SK-N-SH treated with all-trans-retinoic acid at 6 μM for 48 hours (cell line): ENCODE measurements around the gene EPHB6.

ENCODE experiments used
- ATAC-seq: fragments of 200-7000 bp; cut with Tn5 transposase; 3 replicates; pipeline ENCODE4 v1.9.1; 2020; ENCODE audit warnings: mild to moderate bottlenecking, moderate library complexity
- ARNTL ChIP-seq: fragments of 450-650 bp; formaldehyde crosslinking; IDR thresholded peaks from 2 replicates; pipeline ENCODE4 v1.5.0; 2020; ENCODE audit warnings: low read depth, mild to moderate bottlenecking, moderate library complexity, borderline replicate concordance
- BACH2 ChIP-seq: fragments of 250-450 bp; sonication (Bioruptor Pico); IDR thresholded peaks from 2 replicates; pipeline ENCODE4 v1.9.0; 2021; ENCODE audit warnings: mild to moderate bottlenecking, borderline replicate concordance
- CREB5 ChIP-seq: fragments of 250-450 bp; sonication (Bioruptor Pico); IDR thresholded peaks from 2 replicates; pipeline ENCODE4 v1.5.1; 2020; ENCODE audit warnings: low read depth, mild to moderate bottlenecking, moderate library complexity
- CSDC2 ChIP-seq: fragments of 250-450 bp; sonication (Bioruptor Pico); IDR thresholded peaks from 2 replicates; pipeline ENCODE4 v1.5.0; 2020; ENCODE audit warnings: mild to moderate bottlenecking, moderate library complexity
- ESRRG ChIP-seq: fragments of 250-450 bp; sonication (Bioruptor Pico); IDR thresholded peaks from 2 replicates; pipeline ENCODE4 v1.6.1; 2021; ENCODE audit warnings: mild to moderate bottlenecking
- GLIS3 ChIP-seq: fragments of 250-450 bp; sonication (Bioruptor Pico); IDR thresholded peaks from 2 replicates; pipeline ENCODE4 v1.5.0; 2020; ENCODE audit warnings: mild to moderate bottlenecking, moderate library complexity
- ISL1 ChIP-seq: fragments of 250-450 bp; sonication (Bioruptor Pico); IDR thresholded peaks from 2 replicates; pipeline ENCODE4 v2.1.2; 2022; ENCODE audit warnings: mild to moderate bottlenecking, moderate library complexity
- OSR1 ChIP-seq: fragments of 250-450 bp; sonication (Bioruptor Pico); IDR thresholded peaks from 2 replicates; pipeline ENCODE4 v1.8.0; 2022; ENCODE audit warnings: moderate library complexity, mild to moderate bottlenecking, inconsistent platforms
- PATZ1 ChIP-seq: fragments of 250-450 bp; sonication (Bioruptor Pico); IDR thresholded peaks from 2 replicates; pipeline ENCODE4 v1.8.0; 2020; ENCODE audit warnings: mild to moderate bottlenecking, moderate library complexity, borderline replicate concordance
- POU6F1 ChIP-seq: fragments of 250-450 bp; sonication (Bioruptor Pico); IDR thresholded peaks from 2 replicates; pipeline ENCODE4 v1.8.0; 2021; ENCODE audit warnings: low read depth, mild to moderate bottlenecking, moderate library complexity, borderline replicate concordance
- RARB ChIP-seq: fragments of 250-450 bp; sonication (Bioruptor Pico); IDR thresholded peaks from 2 replicates; pipeline ENCODE4 v1.8.0; 2021; ENCODE audit warnings: mild to moderate bottlenecking, moderate library complexity
- SNAI2 ChIP-seq: fragments of 250-450 bp; sonication (Bioruptor Pico); IDR thresholded peaks from 2 replicates; pipeline ENCODE4 v1.5.0; 2020; ENCODE audit warnings: mild to moderate bottlenecking, moderate library complexity
- TCF4 ChIP-seq: fragments of 250-450 bp; sonication (Bioruptor Pico); IDR thresholded peaks from 2 replicates; pipeline ENCODE4 v1.8.0; 2021; ENCODE audit warnings: mild to moderate bottlenecking, moderate library complexity, borderline replicate concordance
- TOX ChIP-seq: fragments of 250-450 bp; sonication (Bioruptor Pico); IDR thresholded peaks from 2 replicates; pipeline ENCODE4 v1.8.0; 2021; ENCODE audit warnings: mild to moderate bottlenecking, moderate library complexity, borderline replicate concordance
- ZC3H10 ChIP-seq: fragments of 250-450 bp; sonication (Bioruptor Pico); IDR thresholded peaks from 2 replicates; pipeline ENCODE4 v1.5.1; 2021; ENCODE audit warnings: mild to moderate bottlenecking, moderate library complexity
- ZFP3 ChIP-seq: fragments of 250-450 bp; sonication (Bioruptor Pico); IDR thresholded peaks from 2 replicates; pipeline ENCODE4 v1.5.0; 2020; ENCODE audit warnings: mild to moderate bottlenecking, moderate library complexity
- ZFP30 ChIP-seq: fragments of 450-650 bp; formaldehyde crosslinking; IDR thresholded peaks from 2 replicates; pipeline ENCODE4 v1.5.0; 2022; ENCODE audit warnings: mild to moderate bottlenecking, moderate library complexity
- ZNF70 ChIP-seq: fragments of 450-650 bp; formaldehyde crosslinking; IDR thresholded peaks from 2 replicates; pipeline ENCODE4 v1.5.0; 2020; ENCODE audit warnings: mild to moderate bottlenecking, moderate library complexity
- ZNF8 ChIP-seq: fragments of 450-650 bp; formaldehyde crosslinking; IDR thresholded peaks from 2 replicates; pipeline ENCODE4 v1.5.0; 2020; ENCODE audit warnings: mild to moderate bottlenecking, moderate library complexity
- TF ChIP-seq, protein P1 (sequence below): fragments of 250-450 bp; sonication (Bioruptor Pico); IDR thresholded peaks from 2 replicates; pipeline ENCODE4 v1.5.1; 2021; ENCODE audit warnings: mild to moderate bottlenecking, moderate library complexity
- TF ChIP-seq, protein P2 (sequence below): fragments of 250-450 bp; sonication (Bioruptor Pico); IDR thresholded peaks from 2 replicates; pipeline ENCODE4 v1.5.0; 2020; ENCODE audit warnings: mild to moderate bottlenecking, moderate library complexity

The EPHB6 gene

GRCh38 chr7:142811154-142811737 is 43.6 kb upstream of the EPHB6 start:
- no peak for TF ChIP-seq ESRRG (CRISPR knock-in tag)
- no peak for TF ChIP-seq RARB (CRISPR knock-in tag)
- TF ChIP-seq PATZ1: no peak
- peak; percentile 85 for ATAC-seq

- no peak for ATAC-seq
- TF ChIP-seq ESRRG (CRISPR knock-in tag): no peak
- no peak for TF ChIP-seq CREB5 (CRISPR knock-in tag)
- TF ChIP-seq SNAI2: no peak
- TF ChIP-seq ARNTL (CRISPR knock-in tag): no peak
- no peak for TF ChIP-seq ZNF70
- no peak for TF ChIP-seq CSDC2 (CRISPR knock-in tag)
- TF ChIP-seq ZC3H10 (CRISPR knock-in tag): no peak
- no peak for TF ChIP-seq ISL1 (CRISPR knock-in tag)
- TF ChIP-seq TCF4 (CRISPR knock-in tag): no peak
- no peak for TF ChIP-seq TOX (CRISPR knock-in tag)
Observed at GRCh38 chr7:142812437-142813215, 42.2 kb upstream of the EPHB6 start.

DNA sequence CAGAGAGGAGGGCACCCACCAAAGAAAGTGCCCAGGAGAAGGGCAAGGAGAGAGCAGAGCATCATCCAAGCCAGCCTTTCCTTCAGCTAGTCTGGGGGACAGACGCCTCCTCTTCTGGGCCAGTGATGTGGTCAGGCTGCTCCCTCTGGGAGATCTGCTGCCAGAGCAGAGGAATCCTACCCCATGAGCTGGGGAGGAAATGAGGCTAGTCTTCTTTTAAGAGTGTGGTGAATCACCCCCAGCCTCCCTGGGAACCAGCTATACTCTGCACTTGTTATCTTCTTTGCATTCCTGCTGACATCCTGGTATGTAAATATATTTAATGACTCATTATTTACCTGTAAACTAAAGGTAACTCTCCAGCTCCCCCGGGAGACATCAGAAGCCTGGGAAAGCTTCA is 41.6 kb upstream of the EPHB6 start:
- TF ChIP-seq OSR1 (CRISPR knock-in tag): no peak
- TF ChIP-seq ZC3H10 (CRISPR knock-in tag): no peak
- no peak for TF ChIP-seq ZFP3
- TF ChIP-seq TOX (CRISPR knock-in tag): no peak
- TF ChIP-seq ZNF8 (CRISPR knock-in tag): no peak
- TF ChIP-seq, protein P1, sequence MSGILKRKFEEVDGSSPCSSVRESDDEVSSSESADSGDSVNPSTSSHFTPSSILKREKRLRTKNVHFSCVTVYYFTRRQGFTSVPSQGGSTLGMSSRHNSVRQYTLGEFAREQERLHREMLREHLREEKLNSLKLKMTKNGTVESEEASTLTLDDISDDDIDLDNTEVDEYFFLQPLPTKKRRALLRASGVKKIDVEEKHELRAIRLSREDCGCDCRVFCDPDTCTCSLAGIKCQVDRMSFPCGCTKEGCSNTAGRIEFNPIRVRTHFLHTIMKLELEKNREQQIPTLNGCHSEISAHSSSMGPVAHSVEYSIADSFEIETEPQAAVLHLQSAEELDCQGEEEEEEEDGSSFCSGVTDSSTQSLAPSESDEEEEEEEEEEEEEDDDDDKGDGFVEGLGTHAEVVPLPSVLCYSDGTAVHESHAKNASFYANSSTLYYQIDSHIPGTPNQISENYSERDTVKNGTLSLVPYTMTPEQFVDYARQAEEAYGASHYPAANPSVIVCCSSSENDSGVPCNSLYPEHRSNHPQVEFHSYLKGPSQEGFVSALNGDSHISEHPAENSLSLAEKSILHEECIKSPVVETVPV (CRISPR knock-in tag): no peak
- TF ChIP-seq ARNTL (CRISPR knock-in tag): no peak
- TF ChIP-seq BACH2 (CRISPR knock-in tag): no peak
- TF ChIP-seq POU6F1 (CRISPR knock-in tag): no peak
- no peak for TF ChIP-seq ZFP30 (CRISPR knock-in tag)
- TF ChIP-seq CREB5 (CRISPR knock-in tag): no peak
- TF ChIP-seq GLIS3: no peak
- TF ChIP-seq CSDC2 (CRISPR knock-in tag): no peak
- TF ChIP-seq RARB (CRISPR knock-in tag): no peak
- peak; percentile 50 for ATAC-seq

DNA sequence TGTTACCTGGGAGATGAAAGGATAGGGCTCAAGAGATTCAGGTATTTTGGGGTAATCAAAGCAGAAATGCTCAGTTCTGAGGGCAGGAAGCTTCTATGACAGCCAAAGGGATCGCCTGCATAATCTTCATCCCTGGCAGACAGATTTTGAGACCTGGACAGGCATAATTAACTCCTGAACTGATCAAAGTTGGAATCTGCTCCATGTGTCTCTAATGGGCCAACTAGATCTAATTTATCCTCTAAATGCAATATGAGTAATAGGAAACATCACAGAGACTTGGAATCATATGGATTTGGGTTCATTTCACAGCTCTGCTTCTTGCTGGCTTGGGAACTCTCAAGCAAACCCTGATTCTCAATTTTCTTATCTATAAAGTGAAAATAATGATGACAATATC is 41.2 kb upstream of the EPHB6 start:
- no peak for ATAC-seq
- TF ChIP-seq OSR1 (CRISPR knock-in tag) (no peak), TCF4 (CRISPR knock-in tag) (peak; percentile 80)
- TF ChIP-seq, protein P2, sequence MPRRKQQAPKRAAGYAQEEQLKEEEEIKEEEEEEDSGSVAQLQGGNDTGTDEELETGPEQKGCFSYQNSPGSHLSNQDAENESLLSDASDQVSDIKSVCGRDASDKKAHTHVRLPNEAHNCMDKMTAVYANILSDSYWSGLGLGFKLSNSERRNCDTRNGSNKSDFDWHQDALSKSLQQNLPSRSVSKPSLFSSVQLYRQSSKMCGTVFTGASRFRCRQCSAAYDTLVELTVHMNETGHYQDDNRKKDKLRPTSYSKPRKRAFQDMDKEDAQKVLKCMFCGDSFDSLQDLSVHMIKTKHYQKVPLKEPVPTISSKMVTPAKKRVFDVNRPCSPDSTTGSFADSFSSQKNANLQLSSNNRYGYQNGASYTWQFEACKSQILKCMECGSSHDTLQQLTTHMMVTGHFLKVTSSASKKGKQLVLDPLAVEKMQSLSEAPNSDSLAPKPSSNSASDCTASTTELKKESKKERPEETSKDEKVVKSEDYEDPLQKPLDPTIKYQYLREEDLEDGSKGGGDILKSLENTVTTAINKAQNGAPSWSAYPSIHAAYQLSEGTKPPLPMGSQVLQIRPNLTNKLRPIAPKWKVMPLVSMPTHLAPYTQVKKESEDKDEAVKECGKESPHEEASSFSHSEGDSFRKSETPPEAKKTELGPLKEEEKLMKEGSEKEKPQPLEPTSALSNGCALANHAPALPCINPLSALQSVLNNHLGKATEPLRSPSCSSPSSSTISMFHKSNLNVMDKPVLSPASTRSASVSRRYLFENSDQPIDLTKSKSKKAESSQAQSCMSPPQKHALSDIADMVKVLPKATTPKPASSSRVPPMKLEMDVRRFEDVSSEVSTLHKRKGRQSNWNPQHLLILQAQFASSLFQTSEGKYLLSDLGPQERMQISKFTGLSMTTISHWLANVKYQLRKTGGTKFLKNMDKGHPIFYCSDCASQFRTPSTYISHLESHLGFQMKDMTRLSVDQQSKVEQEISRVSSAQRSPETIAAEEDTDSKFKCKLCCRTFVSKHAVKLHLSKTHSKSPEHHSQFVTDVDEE (CRISPR knock-in tag): peak; percentile 79; the same call in 1 of the 2 replicates
